A375 (cell line): ENCODE measurements around the gene PCBD1. TPM values are rescaled to one million over a fixed set of nuclear protein-coding genes. Genes with fewer than 3 reads are reported as not detected.

Experiments
- total RNA-seq: library from RNA; depleted of rRNA; stranded (reverse); fragments of >200 nt; shearing (Covaris generic); gene quantifications from 2 replicates; pipeline ENCODE4 v1.2.3, GENCODE V29; 2014; rRNA removed

PCBD1 gene
- 24.1 and 28.9 TPM in 2 replicates for total RNA-seq

GRCh38 chr10:70887804-70888800, at the start of gene PCBD1:
PCBD1 (minus strand) TSS chr10:70888565; CDS start chr10:70888533, 32 bp downstream.

Other genes starting within 250 kb of the PCBD1 start
- gene ADAMTS14, start 216.1 kb downstream of the PCBD1 start, total RNA-seq, result 0.08 TPM in 1 of 2 replicates, not detected in the other
- gene TBATA, start 103.2 kb downstream of the PCBD1 start, total RNA-seq, result not detected in 2 replicates
- gene SGPL1, start 72.6 kb downstream of the PCBD1 start, total RNA-seq, result 21.6 and 22.9 TPM in 2 replicates